Hepatocyte (in vitro differentiated cells): ENCODE measurements around the gene FOXA1.

ENCODE experiments used
- CTCF ChIP-seq: fragments of 200-600 bp; sonication (generic); IDR thresholded peaks from 2 replicates; pipeline ENCODE4 v1.5.1; 2016; ENCODE audit warnings: antibody characterized with exemption, mild to moderate bottlenecking; ENCODE audit not compliant: poor library complexity
- EZH2 ChIP-seq: fragments of 200-600 bp; sonication (generic); IDR thresholded peaks from 2 replicates; pipeline ENCODE4 v1.6.1; 2016; ENCODE audit warnings: antibody characterized with exemption, mild to moderate bottlenecking, borderline replicate concordance
- EZH2phosphoT487 ChIP-seq: fragments of 200-600 bp; sonication (generic); IDR thresholded peaks from one replicate; pipeline ENCODE4 v1.6.1; 2018; ENCODE audit warnings: antibody characterized with exemption, mild to moderate bottlenecking, low read depth, moderate library complexity; ENCODE audit not compliant: unreplicated experiment, severe bottlenecking

- TF ChIP-seq CTCF (no peak), EZH2 (no peak), EZH2phosphoT487 (no peak)
These were observed 28.4 kb upstream of the FOXA1 start for GRCh38 chr14:37623426-37623951.
